ENCODE data around the gene PAN2. TPM values are rescaled to one million over a fixed set of nuclear protein-coding genes. Genes with fewer than 3 reads are reported as not detected.
"Not testable (repeated sequence)": the region's sequence is repeated elsewhere in the genome, so short reads cannot be mapped to it uniquely, and the experiment has no call there.

PAN2 gene
- total RNA-seq, 4 donors from 2014 or later = 45.2 to 206 (median 58.0) TPM

DNA sequence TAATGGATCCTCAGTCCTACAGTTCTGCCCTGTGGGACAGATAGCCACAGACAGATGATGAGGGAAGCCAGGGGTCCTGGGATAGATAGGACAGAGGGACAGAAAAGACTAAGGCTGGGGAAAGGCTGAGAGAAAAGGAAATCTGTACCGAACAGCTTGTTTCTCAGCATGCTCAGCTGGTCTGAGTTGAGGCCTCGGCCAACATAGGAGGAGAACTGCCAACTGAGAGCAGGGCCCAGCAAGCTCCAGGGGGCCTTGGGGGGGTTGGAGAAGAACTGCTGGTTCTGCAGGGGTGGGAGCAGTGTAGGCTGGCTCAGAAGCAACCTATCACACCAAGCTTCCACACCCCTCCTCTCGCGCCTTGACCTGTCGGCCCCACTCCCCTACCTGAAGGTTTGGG lies 15.0 kb upstream of the PAN2 start:
- Histone ChIP-seq H3K4me1 (no peaks in the 10 kb centered on the region), H3K36me3 (peaks cover 0 to 77% (median 37%) of the 10 kb centered on the region in 4 donors), H3K27ac (no peak overlapping the region), H3K27me3 (no peaks in the 10 kb centered on the region), H3K4me3 (no peak overlapping the region), H3K9me3 (no peaks in the 10 kb centered on the region)
- 97% methylated on average over 5 of the region's 5 CpGs; no CpG with 5 or more reads in 1 of the 2 donors for WGBS, 2 donors (ENCODE audit: low coverage in 1 of 2)
- intact Hi-C loops (cut with DNase I; ENCODE audit: low total_unique reads) (no loop called here), in situ Hi-C loops (cut with MboI; ENCODE audit: low pct_ligation_motif_present in 1 of 4, low pct_unique_long_range_greater_than_20kb in 1 of 4, low sequenced_read_pairs in 3 of 4) (loop anchor here in 1 of 4 donors (25.0 kb wide), 1 partner anchor 114 kb away; the partner anchor contains the start of genes MIP and SPRYD4)
- TF ChIP-seq POLR2A (IDR thresholded peaks at IDR 0.05) (no peak), POLR2AphosphoS5 (IDR thresholded peaks at IDR 0.05) (no peak), EP300 (IDR thresholded peaks at IDR 0.05; ENCODE audit: low read depth) (no peak)
- TF ChIP-seq, protein P1, sequence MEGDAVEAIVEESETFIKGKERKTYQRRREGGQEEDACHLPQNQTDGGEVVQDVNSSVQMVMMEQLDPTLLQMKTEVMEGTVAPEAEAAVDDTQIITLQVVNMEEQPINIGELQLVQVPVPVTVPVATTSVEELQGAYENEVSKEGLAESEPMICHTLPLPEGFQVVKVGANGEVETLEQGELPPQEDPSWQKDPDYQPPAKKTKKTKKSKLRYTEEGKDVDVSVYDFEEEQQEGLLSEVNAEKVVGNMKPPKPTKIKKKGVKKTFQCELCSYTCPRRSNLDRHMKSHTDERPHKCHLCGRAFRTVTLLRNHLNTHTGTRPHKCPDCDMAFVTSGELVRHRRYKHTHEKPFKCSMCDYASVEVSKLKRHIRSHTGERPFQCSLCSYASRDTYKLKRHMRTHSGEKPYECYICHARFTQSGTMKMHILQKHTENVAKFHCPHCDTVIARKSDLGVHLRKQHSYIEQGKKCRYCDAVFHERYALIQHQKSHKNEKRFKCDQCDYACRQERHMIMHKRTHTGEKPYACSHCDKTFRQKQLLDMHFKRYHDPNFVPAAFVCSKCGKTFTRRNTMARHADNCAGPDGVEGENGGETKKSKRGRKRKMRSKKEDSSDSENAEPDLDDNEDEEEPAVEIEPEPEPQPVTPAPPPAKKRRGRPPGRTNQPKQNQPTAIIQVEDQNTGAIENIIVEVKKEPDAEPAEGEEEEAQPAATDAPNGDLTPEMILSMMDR (IDR thresholded peaks at IDR 0.05) = no peak
- no peak for DNase-seq

DNA sequence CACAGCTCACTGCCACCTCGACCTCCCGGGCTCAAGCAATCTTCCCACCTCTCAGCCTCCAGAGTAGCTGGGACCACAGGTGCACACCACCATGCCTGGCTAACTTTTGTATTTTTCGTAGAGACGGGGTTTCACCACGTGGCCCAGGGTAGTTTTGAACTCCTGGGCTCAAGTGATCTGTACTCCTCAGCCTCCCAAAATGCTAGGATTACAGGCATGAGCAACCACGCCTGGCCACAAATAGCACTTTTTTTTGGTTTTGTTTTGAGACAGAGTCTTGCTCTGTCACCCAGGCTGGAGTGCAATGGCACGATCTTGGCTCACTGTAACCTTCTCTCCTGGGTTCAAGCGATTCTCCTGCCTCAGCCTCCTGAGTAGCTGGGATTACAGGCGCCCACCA lies 13.5 kb upstream of the PAN2 start:
- intact Hi-C loops (cut with DNase I; ENCODE audit: low total_unique reads); DNase-seq; H3K4me1 ChIP-seq; H3K9me3 ChIP-seq; H3K4me3 ChIP-seq; H3K27me3 ChIP-seq; H3K27ac ChIP-seq: not testable (repeated sequence)
- in situ Hi-C loops (cut with MboI; ENCODE audit: low pct_ligation_motif_present in 1 of 4, low pct_unique_long_range_greater_than_20kb in 1 of 4, low sequenced_read_pairs in 3 of 4) = loop anchor here in 1 of 4 donors (25.0 kb wide), 1 partner anchor 115 kb away; the partner anchor contains the start of genes MIP and SPRYD4
- WGBS, 2 donors (ENCODE audit: low coverage in 1 of 2) = 89 to 90% methylated on average over 2 to 9 of the region's 9 CpGs
- peaks cover 0 to 70% (median 34%) of the 10 kb centered on the region in 4 donors for H3K36me3 ChIP-seq

DNA sequence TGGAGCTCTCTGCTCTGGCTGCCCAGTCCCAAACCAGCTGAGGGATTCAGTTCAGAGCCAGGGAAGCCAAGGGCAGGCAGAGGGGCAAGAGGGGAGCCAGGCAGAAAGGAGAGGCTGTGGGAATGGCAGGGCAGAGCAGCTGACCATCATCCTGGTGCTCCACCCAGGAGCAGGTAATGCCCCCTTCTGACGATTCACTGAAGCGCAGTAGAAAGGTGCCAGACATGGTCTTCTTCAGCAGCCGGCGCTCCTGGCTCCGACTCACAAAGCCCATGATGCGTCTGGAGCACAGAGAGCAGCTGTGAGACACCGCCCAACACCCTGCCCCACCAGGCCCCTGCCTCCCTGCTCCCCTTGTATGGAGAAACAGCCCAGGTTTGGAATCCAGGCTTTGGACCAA lies 12.9 kb upstream of the PAN2 start:
- Histone ChIP-seq H3K4me1 (no peaks in the 10 kb centered on the region), H3K4me3 (no peak overlapping the region), H3K36me3 (peaks cover 0 to 68% (median 33%) of the 10 kb centered on the region in 4 donors), H3K9me3 (no peaks in the 10 kb centered on the region), H3K27ac (no peak overlapping the region), H3K27me3 (no peaks in the 10 kb centered on the region)
- intact Hi-C loops (cut with DNase I; ENCODE audit: low total_unique reads) (no loop called here), in situ Hi-C loops (cut with MboI; ENCODE audit: low pct_ligation_motif_present in 1 of 4, low pct_unique_long_range_greater_than_20kb in 1 of 4, low sequenced_read_pairs in 3 of 4) (loop anchor here in 1 of 4 donors (25.0 kb wide), 1 partner anchor 116 kb away; the partner anchor contains the start of genes MIP and SPRYD4)
- no peak for DNase-seq
- TF ChIP-seq POLR2AphosphoS5 (IDR thresholded peaks at IDR 0.05) = no peak
- TF ChIP-seq, protein P1 (IDR thresholded peaks at IDR 0.05) = no peak
- 80% methylated on average over 7 of the region's 7 CpGs; no CpG with 5 or more reads in 1 of the 2 donors for WGBS, 2 donors (ENCODE audit: low coverage in 1 of 2)

DNA sequence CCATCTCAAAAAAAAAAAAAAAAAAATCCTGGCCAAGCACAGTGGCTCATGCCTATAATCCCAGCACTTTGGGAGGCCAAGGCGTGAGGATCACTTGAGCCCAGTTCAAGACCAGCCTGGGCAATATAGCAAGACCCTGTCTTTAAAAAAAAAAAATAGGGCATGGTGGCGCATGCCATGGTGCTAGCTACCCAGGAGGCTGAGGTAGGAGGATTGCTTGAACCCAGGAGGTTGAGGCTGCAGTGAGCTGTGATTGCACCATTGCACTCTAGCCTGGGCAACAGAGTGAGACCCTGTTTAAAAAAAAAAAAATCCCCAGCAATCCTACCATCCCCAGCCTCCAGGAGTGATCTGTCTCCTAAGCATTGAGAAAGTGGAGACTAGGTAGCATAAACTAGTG lies 8.5 kb upstream of the PAN2 start:
- H3K9me3 ChIP-seq; H3K4me1 ChIP-seq; DNase-seq; H3K27ac ChIP-seq; H3K4me3 ChIP-seq; intact Hi-C loops (cut with DNase I; ENCODE audit: low total_unique reads); H3K27me3 ChIP-seq: not testable (repeated sequence)
- in situ Hi-C loops (cut with MboI; ENCODE audit: low pct_ligation_motif_present in 1 of 4, low pct_unique_long_range_greater_than_20kb in 1 of 4, low sequenced_read_pairs in 3 of 4) = loop anchor here in 1 of 4 donors (25.0 kb wide), 1 partner anchor 120 kb away; the partner anchor contains the start of genes MIP and SPRYD4
- H3K36me3 ChIP-seq = peaks cover 0 to 32% (median 12%) of the 10 kb centered on the region in 4 donors
- 97 to 100% methylated on average over 2 of the region's 2 CpGs for WGBS, 2 donors (ENCODE audit: low coverage in 1 of 2)

DNA sequence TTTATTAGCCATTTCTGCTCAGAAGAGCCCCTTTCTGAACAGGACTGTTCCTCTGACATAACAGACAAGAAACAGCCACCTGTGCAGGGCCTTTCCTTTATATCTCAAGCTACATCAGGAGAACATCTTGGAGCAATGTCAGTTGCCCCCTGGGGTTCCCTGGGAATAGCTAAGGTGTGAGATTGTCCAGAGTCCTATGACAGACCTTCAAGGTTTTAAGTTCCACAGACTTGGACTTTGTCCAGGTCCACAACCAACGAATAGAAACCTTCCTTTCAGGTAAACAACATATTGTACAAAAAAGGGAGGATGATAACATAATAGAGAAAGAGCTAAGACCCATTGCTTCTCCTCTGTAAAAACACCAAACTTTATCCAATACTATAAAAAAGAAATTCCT lies 7.8 kb upstream of the PAN2 start:
- peaks cover 0 to 25% (median 12%) of the 10 kb centered on the region in 4 donors for H3K36me3 ChIP-seq
- in situ Hi-C loops (cut with MboI; ENCODE audit: low pct_ligation_motif_present in 1 of 4, low pct_unique_long_range_greater_than_20kb in 1 of 4, low sequenced_read_pairs in 3 of 4) (loop anchor here in 1 of 4 donors (25.0 kb wide), 1 partner anchor 121 kb away; the partner anchor contains the start of genes MIP and SPRYD4), intact Hi-C loops (cut with DNase I; ENCODE audit: low total_unique reads) (no loop called here)
- no peak overlapping the region for H3K27ac ChIP-seq
- TF ChIP-seq EP300 (IDR thresholded peaks at IDR 0.05; ENCODE audit: low read depth) (no peak), POLR2A (IDR thresholded peaks at IDR 0.05) (no peak), POLR2AphosphoS5 (IDR thresholded peaks at IDR 0.05) (no peak)
- TF ChIP-seq, protein P1 (IDR thresholded peaks at IDR 0.05) = no peak
- H3K4me3 ChIP-seq = no peak overlapping the region
- no peaks in the 10 kb centered on the region for H3K9me3 ChIP-seq
- no peaks in the 10 kb centered on the region for H3K27me3 ChIP-seq
- WGBS, 2 donors (ENCODE audit: low coverage in 1 of 2) = 0 to 31% methylated on average over 1 of the region's 1 CpG
- DNase-seq = no peak
- H3K4me1 ChIP-seq = no peaks in the 10 kb centered on the region
